ENCODE data around the gene RABGAP1L.

DNA sequence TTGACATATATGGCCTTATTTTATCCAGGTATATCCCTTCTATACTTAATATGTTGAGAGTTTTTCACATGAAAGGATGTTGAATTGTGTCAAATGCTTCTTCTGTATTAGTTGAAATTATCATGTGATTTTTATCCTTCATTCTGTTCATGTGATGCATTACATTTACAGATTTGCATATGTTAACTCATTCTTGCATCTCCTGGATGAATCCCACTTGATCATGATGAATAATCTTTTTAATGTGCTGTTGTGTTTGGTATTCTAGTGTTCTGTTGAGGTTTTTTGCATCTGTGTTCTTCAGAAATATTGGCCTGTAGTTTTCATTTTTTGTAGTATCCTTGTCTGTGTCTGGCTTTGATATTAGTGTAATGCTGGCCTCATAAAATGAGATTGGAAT lies 150.2 kb downstream of the RABGAP1L start:
- TF ChIP-seq SIN3A (conservative IDR thresholded peaks at IDR 0.05 in 1 of 2, IDR thresholded peaks at IDR 0.05 in 1 of 2; ENCODE audit: low read depth in 1 of 2, low read length in 2 of 2) (no peak), USF2 (IDR thresholded peaks at IDR 0.05; ENCODE audit: low read length) (no peak), BCL11A (IDR thresholded peaks at IDR 0.05; ENCODE audit: low read depth in 2 of 2, low read length in 2 of 2) (no peak), POLR2A (IDR thresholded peaks at IDR 0.05; ENCODE audit: control extremely low read depth in 1 of 2, low read depth in 2 of 2, low read length in 2 of 2) (no peak), TAF7 (optimal IDR thresholded peaks at IDR 0.05; ENCODE audit: borderline replicate concordance, low read depth, low read length) (no peak), HDAC2 (IDR thresholded peaks at IDR 0.05; ENCODE audit: borderline replicate concordance in 1 of 2, low read depth in 2 of 2, low read length in 2 of 2) (no peak), EZH2 (IDR thresholded peaks at IDR 0.05; ENCODE audit: low read depth, low read length, severe bottlenecking) (no peak)
- TF ChIP-seq, protein P1, sequence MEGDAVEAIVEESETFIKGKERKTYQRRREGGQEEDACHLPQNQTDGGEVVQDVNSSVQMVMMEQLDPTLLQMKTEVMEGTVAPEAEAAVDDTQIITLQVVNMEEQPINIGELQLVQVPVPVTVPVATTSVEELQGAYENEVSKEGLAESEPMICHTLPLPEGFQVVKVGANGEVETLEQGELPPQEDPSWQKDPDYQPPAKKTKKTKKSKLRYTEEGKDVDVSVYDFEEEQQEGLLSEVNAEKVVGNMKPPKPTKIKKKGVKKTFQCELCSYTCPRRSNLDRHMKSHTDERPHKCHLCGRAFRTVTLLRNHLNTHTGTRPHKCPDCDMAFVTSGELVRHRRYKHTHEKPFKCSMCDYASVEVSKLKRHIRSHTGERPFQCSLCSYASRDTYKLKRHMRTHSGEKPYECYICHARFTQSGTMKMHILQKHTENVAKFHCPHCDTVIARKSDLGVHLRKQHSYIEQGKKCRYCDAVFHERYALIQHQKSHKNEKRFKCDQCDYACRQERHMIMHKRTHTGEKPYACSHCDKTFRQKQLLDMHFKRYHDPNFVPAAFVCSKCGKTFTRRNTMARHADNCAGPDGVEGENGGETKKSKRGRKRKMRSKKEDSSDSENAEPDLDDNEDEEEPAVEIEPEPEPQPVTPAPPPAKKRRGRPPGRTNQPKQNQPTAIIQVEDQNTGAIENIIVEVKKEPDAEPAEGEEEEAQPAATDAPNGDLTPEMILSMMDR (IDR thresholded peaks at IDR 0.05; ENCODE audit: control extremely low read depth in 1 of 3, insufficient read depth in 1 of 3, low read depth in 1 of 3, low read length in 3 of 3), result no peak

Data from H1 (cell line).